HFF-Myc (cell line): Measurements from ENCODE around the gene SPTBN1.

Experiments used
- DNase-seq: peaks from one replicate; pipeline ENCODE4 v3.0.0-alpha.2; 2011; ENCODE audit warnings: low read depth; ENCODE audit errors: extremely low read depth
- H3K4me3 ChIP-seq: replicated peaks from 2 replicates; pipeline ENCODE4 v1.5.1; 2011; ENCODE audit warnings: low read depth, mild to moderate bottlenecking, control low read depth, low read length
- CTCF ChIP-seq: IDR thresholded peaks from 2 replicates; pipeline ENCODE4 v1.5.1; 2012; ENCODE audit warnings: mild to moderate bottlenecking, low read depth, low read length, control low read depth; ENCODE audit errors: missing control alignments

SPTBN1 gene

DNA sequence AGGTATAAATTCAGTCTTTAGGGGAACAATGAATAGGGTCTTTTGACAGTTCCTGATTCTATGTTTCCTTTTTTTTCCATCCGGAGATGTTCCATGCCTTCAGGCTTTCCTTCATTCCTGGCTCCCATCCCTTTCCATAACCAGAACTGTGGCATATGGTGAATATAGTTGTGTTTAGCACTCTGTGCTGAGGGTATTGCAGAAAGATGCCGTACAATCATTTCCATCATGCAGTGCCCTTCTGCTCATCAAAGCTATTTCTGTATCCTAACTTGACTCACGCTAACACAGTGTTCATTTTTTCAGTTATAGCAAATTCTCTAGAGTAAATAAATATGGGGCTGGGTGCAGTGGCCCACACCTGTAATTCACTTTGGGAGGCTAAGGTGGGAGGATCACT, 135.4 kb downstream of the SPTBN1 start:
- DNase-seq = no peak
- TF ChIP-seq CTCF = no peak
- no peak overlapping the region for H3K4me3 ChIP-seq

- TF ChIP-seq CTCF = no peak
- H3K4me3 ChIP-seq = no peak overlapping the region
Observed at GRCh38 chr2:54593249-54593648, 137.1 kb downstream of the SPTBN1 start.

GRCh38 chr2:54594048-54594447, 137.9 kb downstream of the SPTBN1 start:
- no peak overlapping the region for H3K4me3 ChIP-seq
- no peak for DNase-seq
- no peak for TF ChIP-seq CTCF

More at GRCh38 chr2:54593249-54593648, 137.1 kb downstream of the SPTBN1 start:
- no peak for DNase-seq

DNA sequence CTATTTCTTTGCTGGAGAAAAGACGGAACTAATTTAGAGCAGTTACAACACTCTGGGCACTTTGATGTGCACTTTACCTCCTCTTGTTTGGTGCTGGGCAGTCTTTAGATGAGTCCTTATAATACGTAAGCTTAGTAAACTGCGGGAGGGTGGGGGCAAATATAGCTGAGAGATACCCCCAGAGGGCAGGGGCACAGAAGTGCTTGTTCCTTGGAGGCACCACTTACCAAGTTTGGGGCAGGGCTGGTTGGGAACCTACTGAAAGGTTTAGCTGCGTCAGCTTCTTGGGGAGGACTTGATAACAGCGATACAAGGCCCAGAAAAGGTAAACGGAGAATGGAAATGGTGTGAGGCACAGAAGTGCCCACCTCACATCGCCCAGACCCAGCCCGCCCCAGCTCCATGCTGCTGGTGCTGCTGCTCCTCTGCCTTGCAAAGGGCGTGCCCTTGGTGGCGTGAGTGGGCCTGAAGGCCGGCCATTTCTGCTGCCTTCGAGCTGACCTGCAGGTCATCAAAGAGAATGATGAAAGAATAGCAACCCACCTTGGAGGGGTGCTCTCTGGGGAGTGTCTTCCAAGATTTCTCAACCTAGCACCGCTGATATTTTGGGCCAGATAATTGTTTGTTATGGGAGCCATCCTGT, 139.2 kb downstream of the SPTBN1 start:
- no peak overlapping the region for H3K4me3 ChIP-seq
- no peak for TF ChIP-seq CTCF
- DNase-seq = no peak

GRCh38 chr2:54595999-54596902, 140.1 kb downstream of the SPTBN1 start:
- no peak overlapping the region for H3K4me3 ChIP-seq
- TF ChIP-seq CTCF = no peak

DNA sequence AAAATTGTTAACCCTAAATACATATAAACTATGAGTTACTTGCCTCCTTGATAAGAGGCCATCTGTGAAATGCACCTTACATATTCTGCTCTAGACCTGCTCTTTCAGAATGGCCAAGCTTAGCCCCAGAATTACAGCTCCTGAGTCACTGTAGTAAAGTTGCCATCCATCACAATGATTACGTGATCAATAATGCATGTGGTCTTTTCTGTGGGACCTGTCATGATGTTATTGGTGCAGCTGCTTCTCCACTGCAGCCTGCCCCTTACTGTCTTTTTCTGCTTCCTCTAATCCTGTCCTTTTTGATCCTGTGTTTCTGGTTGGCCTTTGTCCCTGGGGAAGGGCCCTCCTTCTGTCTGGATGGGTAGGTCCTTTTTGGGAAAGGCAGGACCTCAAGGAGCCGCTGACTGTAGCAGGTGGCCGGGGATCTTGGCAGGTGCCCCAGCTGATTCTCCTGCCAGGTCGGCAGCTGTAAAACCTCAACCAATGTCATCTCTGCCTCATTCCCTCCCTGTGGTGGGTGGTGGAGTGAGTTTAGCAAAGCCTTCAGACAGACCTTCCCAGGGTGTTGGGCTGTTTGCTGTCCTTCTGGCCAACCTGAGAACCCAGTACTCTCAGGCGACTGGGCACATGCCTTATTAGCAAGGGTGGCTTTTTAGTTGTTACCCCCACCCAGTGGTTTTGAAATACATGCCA, 141.2 kb downstream of the SPTBN1 start:
- no peak for DNase-seq
- TF ChIP-seq CTCF = no peak
- no peak overlapping the region for H3K4me3 ChIP-seq

More at GRCh38 chr2:54595999-54596902, 140.1 kb downstream of the SPTBN1 start:
- no peak for DNase-seq
